ENCODE measurements around the gene CHN2.
"Not testable (repeated sequence)": the region's sequence is repeated elsewhere in the genome, so short reads cannot be mapped to it uniquely, and the experiment has no call there.

Gene CHN2

DNA sequence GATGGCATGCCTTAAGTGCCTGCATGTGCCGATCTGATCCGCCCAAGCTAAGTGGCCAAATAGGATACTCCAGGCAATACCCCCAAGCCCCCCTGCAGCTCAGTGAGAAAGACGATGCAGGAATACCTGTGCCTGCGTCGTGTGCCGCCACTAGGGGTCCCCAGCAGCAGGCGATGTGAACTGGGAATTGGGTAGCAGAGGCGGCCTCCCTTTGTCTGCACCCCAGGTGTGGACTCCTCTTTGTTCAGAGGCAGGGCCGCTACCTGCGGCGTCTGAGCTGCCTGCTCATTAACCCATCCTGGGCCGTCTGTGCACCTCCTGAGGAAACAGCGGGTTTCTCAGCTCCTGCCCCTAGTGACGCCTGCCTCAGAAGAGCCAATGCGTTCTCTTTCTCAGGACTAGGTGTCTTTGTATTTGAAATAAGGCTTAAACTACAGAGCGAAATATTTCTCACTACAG, 4.8 kb upstream of the CHN2 start:
- peak; percentile 72 for DNase-seq (ENCODE audit: low spot score)

DNA sequence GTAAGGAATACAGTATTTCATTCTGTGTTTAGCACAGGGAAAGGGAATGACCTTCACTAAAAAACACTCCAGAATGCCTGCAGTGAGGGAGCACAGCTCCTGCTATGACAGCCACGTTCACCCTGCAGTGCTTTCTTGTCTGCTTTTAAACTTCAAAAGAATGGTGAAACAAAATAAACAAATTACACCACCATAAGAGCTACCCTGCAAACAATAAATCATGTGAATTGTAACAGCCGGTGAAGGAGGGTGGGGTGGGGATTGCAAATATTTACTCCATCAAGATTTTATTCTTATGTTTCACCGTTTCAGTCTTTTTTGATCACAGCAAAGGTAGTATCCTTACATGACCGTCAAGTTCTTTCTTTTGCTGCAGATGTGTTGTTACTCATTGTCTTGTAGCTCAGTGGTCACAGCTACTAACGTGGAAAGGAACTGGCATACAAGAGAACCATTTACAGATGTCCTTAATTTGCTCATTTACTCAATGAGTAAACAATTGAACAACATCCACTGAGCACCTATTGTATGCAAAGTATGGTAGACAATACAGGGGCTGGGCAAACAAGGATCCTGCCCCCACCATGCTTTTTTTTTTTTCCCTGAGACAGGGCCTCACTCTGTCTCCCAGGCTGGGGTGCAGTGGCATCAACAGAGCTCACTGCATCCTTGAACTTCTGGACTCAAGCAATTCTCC, 4.1 kb upstream of the CHN2 start:
- no peak for DNase-seq (ENCODE audit: low spot score)

GRCh38 chr7:29192323-29192722, 2.3 kb upstream of the CHN2 start:
- DNase-seq (ENCODE audit: low spot score): no peak

DNA sequence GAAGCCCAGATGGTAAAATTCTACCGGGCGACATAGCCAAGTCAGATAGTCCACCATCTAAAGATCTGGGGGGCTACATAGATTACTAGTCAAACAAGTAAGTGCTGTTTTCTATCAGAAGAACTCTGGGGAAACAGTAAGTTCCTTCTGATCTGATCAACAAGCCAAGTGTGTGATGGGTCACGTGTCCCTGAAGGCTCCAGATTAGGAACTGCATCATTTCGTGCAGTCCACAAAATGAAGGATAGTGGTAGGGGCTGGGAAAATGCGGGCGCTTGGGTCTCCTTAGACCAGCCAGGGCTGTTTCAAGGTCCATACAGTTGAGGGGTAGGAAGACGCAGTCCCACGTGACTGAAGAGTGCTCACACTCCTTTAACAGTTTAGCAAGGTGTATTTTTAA, 1.8 kb upstream of the CHN2 start:
- no peak for DNase-seq (ENCODE audit: low spot score)

GRCh38 chr7:29193316-29194205, 1.0 kb upstream of the CHN2 start:
- no peak for DNase-seq (ENCODE audit: low spot score)

- DNase-seq (ENCODE audit: low spot score): no peak
These were observed 375 bp upstream of the CHN2 start for GRCh38 chr7:29194206-29194593.

GRCh38 chr7:29196191-29196590, 1.6 kb downstream of the CHN2 start:
- no peak for DNase-seq (ENCODE audit: low spot score)

DNA sequence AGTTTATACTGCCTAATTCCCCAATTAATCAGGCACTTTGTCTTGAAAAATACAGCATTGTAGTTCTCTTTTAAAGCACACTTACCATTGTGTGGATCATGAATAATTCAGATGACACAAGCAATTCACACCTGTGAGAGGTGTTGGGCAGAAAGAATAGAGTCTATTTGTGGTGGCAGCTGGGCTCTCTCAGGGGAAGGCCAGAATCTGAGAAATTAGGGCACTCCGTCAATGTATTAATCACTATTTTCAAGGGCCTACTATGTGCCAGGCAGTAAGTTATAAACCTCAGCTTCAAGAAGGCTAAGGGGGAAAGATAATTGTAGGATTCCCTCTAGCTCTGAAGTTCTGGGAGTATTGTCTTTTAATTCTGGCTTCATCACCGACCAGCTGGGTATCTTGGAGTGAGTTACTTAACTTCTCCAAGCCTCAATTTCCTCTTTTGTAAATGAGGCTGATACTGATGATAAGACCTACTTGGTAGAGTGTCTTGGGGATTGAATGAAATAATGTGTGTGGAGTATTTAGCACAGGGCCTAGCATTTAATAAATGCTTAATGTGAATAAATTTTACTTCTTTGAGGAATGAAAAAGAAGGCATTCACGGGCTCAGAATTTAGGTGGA, 2.5 kb downstream of the CHN2 start:
- no peak for DNase-seq (ENCODE audit: low spot score)

GRCh38 chr7:29197916-29198315, 3.3 kb downstream of the CHN2 start:
- no peak for DNase-seq (ENCODE audit: low spot score)

DNA sequence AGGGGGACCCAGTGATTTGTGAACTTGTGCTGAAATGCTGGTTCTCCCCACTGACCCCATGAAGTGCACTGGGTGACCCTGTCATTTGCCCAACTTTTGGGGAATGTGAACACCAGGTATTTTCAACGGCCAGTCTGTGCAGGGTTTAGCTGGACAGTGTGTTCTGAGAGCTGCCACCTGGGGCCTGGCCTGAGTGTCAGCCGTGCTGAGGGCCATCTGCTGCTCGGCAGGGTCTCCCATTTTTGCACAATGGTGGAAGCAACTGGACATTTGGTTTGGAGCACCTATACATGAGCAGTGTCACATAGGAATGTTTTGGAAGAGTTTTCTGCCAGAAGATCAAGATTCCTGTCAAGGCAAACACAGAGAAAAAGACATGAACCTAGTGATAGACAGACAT, 5.2 kb downstream of the CHN2 start:
- DNase-seq (ENCODE audit: low spot score): no peak

GRCh38 chr7:29202651-29203069, 8.1 kb downstream of the CHN2 start:
- DNase-seq (ENCODE audit: low spot score): no peak

DNA sequence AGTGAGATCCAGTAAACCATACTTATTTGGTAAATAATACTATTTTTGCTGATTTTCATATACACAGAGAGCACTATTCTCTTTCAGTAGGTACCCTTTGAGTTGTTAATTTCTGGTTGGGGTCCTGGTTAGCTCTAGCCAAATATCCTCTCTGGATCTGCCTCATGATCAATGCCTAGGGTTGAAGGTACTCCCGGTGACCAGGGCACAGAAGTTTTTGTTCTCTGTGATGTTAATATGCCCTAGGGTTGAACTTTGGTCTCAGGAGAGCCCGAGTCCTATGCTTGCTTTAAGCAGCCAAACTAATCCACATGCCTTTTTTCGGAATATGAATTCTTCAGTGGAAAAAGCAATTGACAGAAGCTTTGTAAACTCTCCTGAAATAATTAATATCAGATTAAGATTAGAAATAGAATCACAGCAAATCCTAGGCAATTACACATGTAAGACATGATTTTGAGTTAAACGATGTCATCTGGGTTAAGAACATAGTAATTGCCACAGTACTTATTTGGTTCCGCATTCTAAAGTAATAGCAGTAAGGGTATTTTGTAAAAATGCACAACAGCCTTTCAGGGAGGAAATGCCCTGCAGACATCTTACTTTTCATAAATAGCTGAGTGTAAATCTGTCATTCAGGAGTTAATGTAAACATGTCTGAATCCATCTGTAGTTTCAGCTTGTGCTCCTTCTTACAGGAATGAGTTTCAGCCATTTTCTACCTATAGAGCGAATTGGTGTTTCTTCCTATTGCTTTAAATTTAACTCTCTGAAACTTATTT, 10.1 kb downstream of the CHN2 start:
- DNase-seq (ENCODE audit: low spot score): no peak

DNA sequence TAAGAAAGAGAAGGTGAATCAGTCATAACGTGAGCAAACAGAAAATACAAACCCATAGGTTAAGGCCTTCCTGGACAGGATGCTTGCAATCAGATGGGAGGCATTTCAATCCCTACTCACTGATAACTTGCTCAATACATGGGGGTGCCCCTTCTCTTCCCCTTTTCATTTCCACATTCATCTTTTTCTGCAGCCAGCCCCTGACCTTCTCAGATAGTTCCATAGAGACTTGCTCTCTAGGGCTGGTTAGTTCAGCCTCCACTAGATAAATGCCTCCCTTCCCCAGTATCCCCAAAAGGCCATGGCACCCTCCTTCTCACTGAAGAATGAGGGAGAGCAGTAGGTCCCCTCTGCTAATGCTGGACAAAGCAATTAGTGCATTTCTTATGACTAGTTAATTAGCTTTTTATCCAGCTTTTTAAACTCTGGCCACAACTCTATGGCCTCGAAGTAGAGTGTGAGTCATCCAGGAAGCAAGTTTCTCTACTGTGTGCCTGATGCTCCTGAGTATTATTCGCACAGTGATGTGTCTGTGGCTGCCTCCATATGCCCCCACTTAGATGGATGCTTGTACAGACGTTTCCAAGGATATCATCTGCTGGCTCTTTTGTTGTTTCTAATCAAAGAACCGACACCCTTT, 12.7 kb downstream of the CHN2 start:
- no peak for DNase-seq (ENCODE audit: low spot score)

DNA sequence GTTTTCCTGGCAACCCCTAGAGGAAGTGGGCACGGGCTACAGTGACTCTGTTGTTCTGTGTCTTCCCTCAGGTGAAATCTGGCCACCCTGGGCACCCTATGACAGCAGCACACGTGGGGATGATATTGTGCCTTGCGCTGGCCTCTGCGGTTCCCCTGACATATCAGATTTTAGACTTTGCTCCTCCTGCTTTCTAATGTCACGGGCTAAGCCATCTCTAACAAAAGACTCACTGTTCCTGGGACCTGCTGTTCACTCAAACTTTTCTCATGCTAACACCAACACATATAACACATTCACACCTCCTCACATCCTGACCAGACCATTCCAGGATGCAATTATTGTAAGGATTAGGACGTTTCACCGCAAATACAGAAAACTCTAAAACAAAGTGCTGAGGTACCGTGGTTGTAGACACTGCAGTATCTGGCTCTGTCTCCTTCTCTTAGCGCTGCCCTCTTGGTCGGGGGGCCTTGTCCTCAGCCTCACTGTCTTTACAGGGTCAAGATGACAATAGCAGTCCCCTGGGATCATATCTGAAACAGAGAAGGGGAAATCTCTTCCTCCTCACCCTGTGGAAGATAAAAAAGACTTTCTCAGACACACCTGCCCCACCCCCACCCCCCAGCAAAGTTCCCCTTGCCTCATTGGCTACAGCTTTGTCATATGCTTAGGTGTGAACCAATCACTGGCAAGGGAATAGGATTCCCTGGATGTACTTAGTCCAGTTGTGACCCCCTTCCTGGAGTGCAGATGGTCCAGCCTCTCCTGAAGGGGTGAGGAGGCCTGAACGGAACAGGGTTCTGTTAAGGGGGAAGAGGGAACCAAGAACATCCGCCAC, 14.1 kb downstream of the CHN2 start:
- no peak for DNase-seq (ENCODE audit: low spot score)

DNA sequence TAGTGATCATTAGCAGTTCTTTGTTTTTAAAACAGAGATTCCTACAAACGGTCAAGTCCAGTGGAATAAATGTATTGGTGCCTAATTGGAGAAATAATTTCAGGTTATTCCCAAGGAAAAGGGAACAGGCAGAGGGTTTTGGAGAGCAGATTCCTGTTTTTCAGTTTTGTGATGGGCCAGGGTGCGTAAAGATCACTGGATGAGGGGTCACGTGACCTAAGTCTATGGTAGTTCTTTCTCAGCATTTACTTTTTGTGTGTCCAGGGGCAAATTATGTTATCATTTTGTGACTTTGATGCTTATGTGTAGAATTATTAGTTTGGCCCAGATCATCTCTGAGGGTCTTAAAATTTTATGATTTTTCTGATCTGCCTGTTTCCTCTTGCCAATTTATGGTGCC, 15.2 kb downstream of the CHN2 start:
- no peak for DNase-seq (ENCODE audit: low spot score)

DNA sequence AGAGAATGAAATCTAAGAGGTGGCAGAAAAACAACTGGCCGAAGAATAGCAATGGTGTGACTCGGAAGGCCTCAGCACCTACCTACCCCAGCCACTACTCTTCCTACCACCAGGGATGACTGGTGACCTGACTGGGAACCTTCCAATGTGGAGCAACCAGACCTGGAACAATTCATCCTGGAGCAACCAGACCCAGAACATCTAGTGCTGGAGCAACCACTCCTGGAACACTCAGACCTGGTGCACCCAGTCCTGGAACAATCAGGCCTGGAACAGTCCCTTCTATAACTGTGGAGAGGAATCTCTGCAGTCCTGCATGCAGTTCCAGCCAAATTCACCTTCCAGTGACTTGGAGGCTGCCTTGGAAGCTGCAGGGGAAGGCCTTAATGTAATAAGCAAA, 18.2 kb downstream of the CHN2 start:
- not testable (repeated sequence) for DNase-seq (ENCODE audit: low spot score)

DNA sequence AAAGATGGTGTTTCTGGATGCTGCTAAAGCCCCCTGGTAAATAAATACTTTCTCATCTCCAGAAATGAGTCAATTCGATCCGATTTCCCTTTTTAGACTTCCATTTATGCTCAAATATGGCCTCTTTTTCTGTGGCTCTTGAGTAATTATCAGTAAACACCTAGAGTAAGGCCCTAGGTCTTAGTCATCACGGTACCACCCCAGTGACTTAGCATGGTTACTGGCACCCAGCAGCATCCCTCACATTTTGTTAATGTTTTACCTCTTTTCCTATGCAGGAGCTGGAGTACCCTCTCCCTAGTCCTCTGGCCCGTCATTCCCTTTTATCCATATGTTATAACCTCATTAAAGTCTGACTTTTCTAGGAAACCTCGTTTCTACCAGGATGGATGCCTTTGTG, 19.5 kb downstream of the CHN2 start:
- DNase-seq (ENCODE audit: low spot score): no peak

DNA sequence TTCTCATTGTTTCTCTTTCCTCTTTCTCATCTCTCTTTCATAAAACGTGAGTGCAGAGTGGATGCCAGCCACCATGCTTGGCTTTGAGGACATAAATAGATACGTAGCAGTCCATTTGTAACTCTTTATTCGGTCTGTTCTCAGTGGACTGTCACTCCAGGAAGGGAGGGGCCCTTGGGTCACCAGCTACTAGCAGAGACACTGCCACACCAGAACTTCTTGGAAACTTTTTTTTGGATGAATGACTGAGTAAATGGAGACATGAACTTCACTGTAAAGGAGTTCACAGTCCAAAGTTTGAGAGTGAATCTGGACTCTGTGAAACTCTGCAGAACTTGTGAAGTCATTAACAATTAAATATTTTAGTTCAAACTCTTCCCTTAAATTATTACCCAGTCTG, 20.2 kb downstream of the CHN2 start:
- no peak for DNase-seq (ENCODE audit: low spot score)

DNA sequence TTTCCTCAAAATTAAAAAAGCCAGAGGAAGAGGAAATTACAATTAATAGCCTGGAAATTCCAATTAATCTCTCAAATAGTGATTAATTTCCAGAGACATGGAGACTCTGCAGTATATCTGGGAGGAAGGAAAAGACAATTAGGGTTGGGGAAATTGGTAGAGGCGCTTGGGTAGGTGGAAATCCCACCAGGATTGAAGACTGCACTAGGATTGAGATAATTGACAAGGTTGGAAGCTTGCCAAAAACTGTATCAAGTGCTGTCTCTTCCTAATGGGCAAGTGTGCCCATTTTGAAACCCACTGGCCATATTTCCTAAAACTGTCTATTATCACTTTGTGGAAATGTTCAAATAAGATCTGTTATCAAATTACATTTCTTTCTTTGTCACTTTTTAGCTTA, 21.6 kb downstream of the CHN2 start:
- no peak for DNase-seq (ENCODE audit: low spot score)

GRCh38 chr7:29217113-29217512, 22.5 kb downstream of the CHN2 start:
- no peak for DNase-seq (ENCODE audit: low spot score)

- no peak for DNase-seq (ENCODE audit: low spot score)
These were observed 30.2 kb downstream of the CHN2 start for GRCh38 chr7:29224726-29225125.

Data from GM03348 (cell line).